GM21367 (cell line): ENCODE measurements around the gene MPPED2.

ENCODE experiments used
- ATAC-seq: cut with Tn5 transposase; IDR thresholded peaks from one replicate; pipeline ENCODE4 v1.9.1; 2021; ENCODE audit not compliant: unreplicated experiment

The MPPED2 gene

DNA sequence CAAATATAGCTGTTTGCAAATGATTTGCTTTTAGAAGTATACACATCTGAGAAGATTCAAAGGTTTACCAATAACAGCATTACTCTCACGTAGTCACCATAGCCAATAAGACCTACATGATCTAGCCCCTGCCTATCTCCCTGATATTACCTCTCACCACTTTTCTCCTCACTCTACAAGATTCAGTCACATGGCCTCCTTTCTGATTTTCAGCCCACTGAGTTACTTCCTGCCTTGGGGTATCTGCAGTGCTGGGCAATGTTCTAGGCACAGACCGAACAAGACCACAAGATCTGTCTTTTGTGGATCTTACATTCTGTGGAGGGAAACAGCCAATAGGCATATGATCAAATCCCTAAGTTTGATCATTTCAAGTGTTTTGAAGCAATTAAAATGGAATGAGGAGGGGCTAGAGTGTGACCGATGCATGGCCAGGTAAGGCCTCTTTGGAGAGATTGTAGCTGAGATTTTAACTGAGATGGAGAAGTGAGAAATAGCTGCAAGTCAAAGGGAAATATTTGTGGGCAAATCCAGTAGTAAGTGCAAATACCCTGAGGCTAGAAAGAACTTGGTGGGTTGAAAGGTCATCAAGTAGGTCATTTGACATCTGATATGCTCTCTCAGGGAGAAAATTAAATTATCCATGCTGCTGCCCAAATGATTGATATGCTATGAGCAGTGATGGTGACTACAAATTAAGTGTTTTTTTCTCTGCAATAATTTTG lies 220.2 kb downstream of the MPPED2 start:
- ATAC-seq, result no peak

GRCh38 chr11:30364837-30365482 lies 221.2 kb downstream of the MPPED2 start:
- ATAC-seq, result no peak

DNA sequence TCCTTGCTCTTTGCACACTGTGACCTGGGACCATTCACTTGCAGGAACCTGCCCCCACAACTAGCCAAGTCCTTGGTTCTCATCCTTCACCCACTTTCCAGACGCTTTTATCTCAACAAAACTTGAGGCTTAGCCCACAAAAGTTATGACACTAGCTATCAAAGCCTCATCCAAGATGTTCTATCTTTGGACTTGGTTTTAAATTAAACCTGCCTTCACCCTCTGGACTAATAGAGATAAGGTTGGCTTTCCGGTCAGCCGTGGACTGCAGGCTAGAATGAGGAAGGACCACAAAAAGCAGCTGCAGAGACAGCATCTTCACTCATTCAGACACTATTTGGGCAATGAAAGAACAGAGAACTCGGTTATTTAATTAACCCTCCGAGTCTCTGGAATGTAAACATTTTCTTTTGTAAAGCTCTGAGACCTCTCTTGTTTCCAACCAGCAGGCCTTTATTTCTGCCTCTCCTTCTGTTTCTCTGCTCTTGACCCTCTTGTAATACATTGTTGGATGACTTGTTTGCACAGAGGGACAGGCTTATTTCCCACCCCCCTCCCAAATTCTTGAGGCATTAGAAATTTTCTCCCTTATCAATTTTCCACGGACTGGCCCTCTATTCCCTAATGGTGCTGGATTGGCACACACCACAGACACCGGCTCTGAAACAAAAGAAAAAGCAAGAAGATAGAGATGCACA lies 221.9 kb downstream of the MPPED2 start:
- ATAC-seq, result no peak

DNA sequence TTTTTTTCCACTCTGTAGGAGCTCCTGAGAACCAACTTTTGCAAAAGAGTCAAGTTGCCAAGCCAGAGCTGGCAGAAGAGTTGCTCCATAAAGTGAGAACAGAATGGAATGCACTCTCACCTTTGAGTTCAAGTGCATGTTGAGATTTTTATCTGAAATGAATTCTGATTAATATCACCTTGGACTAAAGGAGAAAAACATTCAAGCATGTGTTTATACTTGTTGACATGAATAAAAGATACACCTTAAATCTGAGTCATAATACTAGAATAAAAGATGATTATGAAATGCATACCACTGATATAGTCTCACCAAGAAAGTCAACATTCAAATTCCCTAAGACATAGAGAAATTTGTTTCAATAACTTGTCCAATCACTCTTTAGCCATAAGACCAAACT lies 225.4 kb downstream of the MPPED2 start:
- ATAC-seq, result no peak
